Stimulated activated CD4-positive, alpha-beta T cell treated with anti-CD3 and anti-CD28 coated beads, Interleukin-1b, Interleukin-23, amount 100 ng/mL, for 1 hour (primary cell): ENCODE measurements around the gene EXD3.

Experiments
- DNase-seq, 2 donors: peaks; one replicate each; pipeline ENCODE4 v3.0.0-alpha.2; 2020; ENCODE audit warnings: low read depth in 2 of 2

EXD3 gene

GRCh38 chr9:137365552-137366444, 57.2 kb downstream of the EXD3 start:
- no peak for DNase-seq

GRCh38 chr9:137365056-137365455, 57.9 kb downstream of the EXD3 start:
- no peak for DNase-seq

- DNase-seq: no peak
Observed at GRCh38 chr9:137359850-137360249, 63.1 kb downstream of the EXD3 start.

GRCh38 chr9:137358126-137358525, 64.8 kb downstream of the EXD3 start:
- no peak for DNase-seq

- DNase-seq: no peak
Observed at GRCh38 chr9:137357166-137357565, 65.8 kb downstream of the EXD3 start.

GRCh38 chr9:137355761-137356365, 67.1 kb downstream of the EXD3 start:
- DNase-seq: no peak

- no peak for DNase-seq
Observed at GRCh38 chr9:137354845-137355760, 67.9 kb downstream of the EXD3 start.

- no peak for DNase-seq
Observed at GRCh38 chr9:137354153-137354844, 68.7 kb downstream of the EXD3 start.

GRCh38 chr9:137353223-137354152, 69.5 kb downstream of the EXD3 start:
- DNase-seq: no peak

GRCh38 chr9:137352511-137353222, 70.3 kb downstream of the EXD3 start:
- no peak for DNase-seq

GRCh38 chr9:137351781-137352501, 71.0 kb downstream of the EXD3 start:
- no peak for DNase-seq

GRCh38 chr9:137350696-137351584, 72.0 kb downstream of the EXD3 start:
- DNase-seq: no peak

- no peak for DNase-seq
Observed at GRCh38 chr9:137349471-137350033, 73.4 kb downstream of the EXD3 start.

- DNase-seq: no peak
Observed at GRCh38 chr9:137348769-137349470, 74.0 kb downstream of the EXD3 start.

- no peak for DNase-seq
Observed at GRCh38 chr9:137347928-137348327, 75.0 kb downstream of the EXD3 start.

GRCh38 chr9:137342482-137342881, 80.5 kb downstream of the EXD3 start:
- no peak for DNase-seq

- DNase-seq: no peak
Observed at GRCh38 chr9:137341227-137341626, 81.7 kb downstream of the EXD3 start.
